Endothelial cell of umbilical vein (primary cell): ENCODE results near the gene LMCD1. TPM values are rescaled to one million over a fixed set of nuclear protein-coding genes. Genes with fewer than 3 reads are reported as not detected.

Source experiments
- BruUV-seq: library from RNA; stranded (reverse); fragments of 400-500 nt; replicated peaks from 2 replicates; lab custom pipeline; 2021; lab: Mats Ljungman, UMichigan
- CTCF ChIA-PET: fragments of 300-600, 350-600 bp; sonication (Branson Sonifier 250); formaldehyde crosslinking; loops from one replicate; lab custom pipeline; 2021; ENCODE audit warnings: antibody characterized with exemption, inconsistent platforms; lab: Charles Lee
- POLR2A ChIA-PET: fragments of 300-600, 350-600 bp; sonication (Branson Sonifier 250); formaldehyde crosslinking; loops from one replicate; lab custom pipeline; 2021; ENCODE audit warnings: antibody characterized with exemption, inconsistent platforms; lab: Charles Lee
- DNase-seq: peaks from one replicate; pipeline ENCODE4 v3.0.0-alpha.2; 2011; ENCODE audit warnings: low read depth, low spot score
- FAIRE-seq: peaks from 2 replicates; lab custom pipeline; 2011; peaks lifted over from hg19 to GRCh38; lab: Jason Lieb, UNC
- H2AFZ ChIP-seq: 2 replicates; pipeline ENCODE4 v1.6.0; 2012; ENCODE audit warnings: low read depth, low read length, control low read depth, inconsistent platforms
- H3K27ac ChIP-seq: 2 replicates; pipeline ENCODE4 v1.5.1; 2011; ENCODE audit warnings: low read depth, mild to moderate bottlenecking, control low read depth, low read length, moderate library complexity; ENCODE audit not compliant: insufficient read depth
- H3K27me3 ChIP-seq, 2 experiments: 2 replicates each; pipeline versions ENCODE4 v1.6.0 to v1.6.1; 2011; ENCODE audit warnings: low read length in 2 of 2, mixed read lengths in 1 of 2; ENCODE audit not compliant: control insufficient read depth in 2 of 2, insufficient read depth in 2 of 2
- H3K36me3 ChIP-seq, 2 experiments: 2 replicates in 1 of 2; 3 replicates in 1 of 2; pipeline ENCODE4 v1.5.1; 2011; ENCODE audit warnings: low read length in 2 of 2, mild to moderate bottlenecking in 1 of 2, moderate library complexity in 1 of 2; ENCODE audit not compliant: control insufficient read depth in 2 of 2, insufficient read depth in 2 of 2; ENCODE audit errors: extremely low read depth in 1 of 2
- H3K4me1 ChIP-seq: 3 replicates; pipeline ENCODE4 v1.5.1; 2011; ENCODE audit warnings: mild to moderate bottlenecking, low read length; ENCODE audit not compliant: control insufficient read depth, insufficient read depth; ENCODE audit errors: extremely low read depth
- H3K4me2 ChIP-seq: 2 replicates; pipeline ENCODE4 v1.6.1; 2011; ENCODE audit warnings: low read length, control low read depth, mixed read lengths; ENCODE audit not compliant: insufficient read depth
- H3K4me3 ChIP-seq, 3 experiments: fragments of 200-600 bp in 1 of 3; sonication (generic), shearing (Covaris generic) in 1 of 3; replicated peaks in 1 of 3; 2 replicates each; pipeline ENCODE4 v1.5.1; 2011 to 2016; ENCODE audit warnings: control low read depth in 3 of 3, low read length in 3 of 3, mild to moderate bottlenecking in 2 of 3, inconsistent platforms in 1 of 3, low read depth in 1 of 3, moderate library complexity in 1 of 3; ENCODE audit not compliant: insufficient read depth in 1 of 3
- H3K79me2 ChIP-seq: 2 replicates; pipeline ENCODE4 v1.6.0; 2012; ENCODE audit warnings: low read length, inconsistent platforms; ENCODE audit not compliant: control insufficient read depth, insufficient read depth
- H3K9ac ChIP-seq: replicated peaks from 2 replicates; pipeline ENCODE3; 2011; ENCODE audit warnings: low read length, control low read depth; ENCODE audit not compliant: insufficient read depth; ENCODE audit errors: extremely low read depth
- H3K9me1 ChIP-seq: replicated peaks from 3 replicates; pipeline ENCODE4 v1.6.0; 2011; ENCODE audit warnings: mild to moderate bottlenecking, low read length; ENCODE audit not compliant: control insufficient read depth, insufficient read depth; ENCODE audit errors: extremely low read depth
- H3K9me3 ChIP-seq: replicated peaks from 2 replicates; pipeline ENCODE4 v1.5.1; 2012; ENCODE audit warnings: low read length, inconsistent platforms; ENCODE audit not compliant: control insufficient read depth, insufficient read depth
- H4K20me1 ChIP-seq: replicated peaks from 2 replicates; pipeline ENCODE3; 2011; ENCODE audit warnings: mild to moderate bottlenecking, low read length; ENCODE audit not compliant: control insufficient read depth, insufficient read depth; ENCODE audit errors: extremely low read depth
- CTCF ChIP-seq, 2 donors: IDR thresholded peaks; 1 replicate in 1 of 2; 2 replicates in 1 of 2; pipeline ENCODE4 v1.5.1; 2011; ENCODE audit warnings: low read length in 2 of 2, mild to moderate bottlenecking in 2 of 2, moderate library complexity in 2 of 2, control low read depth in 1 of 2, inconsistent platforms in 1 of 2, low read depth in 1 of 2; ENCODE audit not compliant: insufficient read depth in 1 of 2; ENCODE audit errors: extremely low read depth in 1 of 2
- EZH2 ChIP-seq: IDR thresholded peaks from 2 replicates; pipeline ENCODE4 v1.6.1; 2012; ENCODE audit warnings: borderline replicate concordance, low read depth, mild to moderate bottlenecking, moderate library complexity, low read length, inconsistent platforms; ENCODE audit not compliant: severe bottlenecking
- FOS ChIP-seq: IDR thresholded peaks from 2 replicates; pipeline ENCODE4 v1.6.1; 2011; ENCODE audit warnings: mild to moderate bottlenecking, low read length, moderate library complexity, borderline replicate concordance; ENCODE audit not compliant: insufficient read depth
- GATA2 ChIP-seq: IDR thresholded peaks from 2 replicates; pipeline ENCODE4 v1.7.0; 2011; ENCODE audit warnings: low read depth, mild to moderate bottlenecking, moderate library complexity, mixed read lengths, low read length; ENCODE audit not compliant: insufficient read length, insufficient read depth
- JUN ChIP-seq: IDR thresholded peaks from 2 replicates; pipeline ENCODE4 v1.6.1; 2011; ENCODE audit warnings: borderline replicate concordance, low read depth; ENCODE audit not compliant: insufficient read length, insufficient read depth
- MAX ChIP-seq: IDR thresholded peaks from 2 replicates; pipeline ENCODE4 v1.6.1; 2011; ENCODE audit not compliant: insufficient read depth, insufficient read length
- MYC ChIP-seq: IDR thresholded peaks from one replicate; pipeline ENCODE4 v1.6.1; 2011; ENCODE audit warnings: mild to moderate bottlenecking, low read depth, low read length
- POLR2A ChIP-seq: IDR thresholded peaks from 2 replicates; pipeline ENCODE4 v1.6.1; 2012; ENCODE audit warnings: low read depth, mild to moderate bottlenecking, control low read depth, low read length
- POLR2AphosphoS5 ChIP-seq: IDR thresholded peaks from 2 replicates; pipeline ENCODE4 v1.6.1; 2012; ENCODE audit warnings: low read depth, mild to moderate bottlenecking, control low read depth, low read length, moderate library complexity; ENCODE audit not compliant: insufficient read depth
- dilution Hi-C: fragments of 300-500 bp; cut with MboI; formaldehyde crosslinking; loops from one replicate; pipeline ENCODE4 v1.15.0; 2019; ENCODE audit warnings: low sequenced_read_pairs; ENCODE audit not compliant: extremely low pct_ligation_motif_present
- intact Hi-C: fragments of 100-400 bp; cut with micrococcal nuclease; formaldehyde crosslinking; loops from one replicate; pipeline ENCODE4 v1.10.0; 2022
- polyA plus RNA-seq, 4 experiments: library from polyadenylated mRNA; depleted of rRNA in 3 of 4; stranded (reverse) in 3 of 4; unstranded in 1 of 4; fragments of >200 nt; gene quantifications; 2 replicates each; pipeline versions ENCODE4 v1.2.1 to v1.2.3, GENCODE V29; 2011 to 2012; ENCODE audit warnings: missing spikeins in 1 of 4
- total RNA-seq: library from RNA; stranded (reverse); gene quantifications from 2 replicates; pipeline ENCODE4 v1.2.3, GENCODE V29; 2021

LMCD1 gene
- total and polyA plus RNA-seq, 2 donors (not counting 3 experiments of a cell fraction or from before 2014, with no cell fraction given): 7.6 to 14.5 TPM

GRCh38 chr3:8579096-8579495 lies 77.5 kb downstream of the LMCD1 start:
- Histone ChIP-seq H3K9me1 (no peaks in the 10 kb centered on the region), H3K4me1 (no peaks in the 10 kb centered on the region), H4K20me1 (no peaks in the 10 kb centered on the region), H3K36me3 (no peaks in the 10 kb centered on the region), H3K4me2 (no peak overlapping the region), H3K27me3 (no peaks in the 10 kb centered on the region), H3K4me3 (no peak overlapping the region), H2AFZ (no peak overlapping the region), H3K27ac (no peak overlapping the region), H3K9ac (no peak overlapping the region), H3K79me2 (no peaks in the 10 kb centered on the region), H3K9me3 (no peaks in the 10 kb centered on the region)
- BruUV-seq: no TSS peak
- TF ChIP-seq FOS (peak; percentile 17), CTCF (IDR thresholded peaks at IDR 0.05; ENCODE audit: extremely low read depth in 1 of 2, insufficient read depth in 1 of 2, low read depth in 1 of 2, low read length in 2 of 2) (no peak)
- dilution Hi-C loops: no loop called here
- CTCF ChIA-PET: interaction anchor here (1.4 to 1.6 kb wide), 2 partner anchors 137 to 162 kb away, joined by 3 to 4 read pairs; no protein-coding TSS in a partner anchor
- DNase-seq: no peak
- intact Hi-C loops: no loop called here
- POLR2A ChIA-PET: no interaction called here
- FAIRE-seq: no peak

GRCh38 chr3:8579943-8580342 lies 78.3 kb downstream of the LMCD1 start:
- no peaks in the 10 kb centered on the region for H3K9me1 ChIP-seq
- H4K20me1 ChIP-seq: no peaks in the 10 kb centered on the region
- no peak for DNase-seq
- H3K9ac ChIP-seq: no peak overlapping the region
- ChIA-PET POLR2A (no interaction called here), CTCF (interaction anchor here (1.6 kb wide), 1 partner anchor 138 kb away, joined by 4 read pairs; no protein-coding TSS in a partner anchor)
- FAIRE-seq: no peak
- no peak overlapping the region for H3K4me3 ChIP-seq
- no peaks in the 10 kb centered on the region for H3K27me3 ChIP-seq
- intact Hi-C loops: no loop called here
- no peak overlapping the region for H3K4me2 ChIP-seq
- no TSS peak for BruUV-seq
- H3K79me2 ChIP-seq: no peaks in the 10 kb centered on the region
- no peaks in the 10 kb centered on the region for H3K4me1 ChIP-seq
- H3K27ac ChIP-seq: no peak overlapping the region
- TF ChIP-seq GATA2: no peak
- TF ChIP-seq MYC: no peak
- no peak for TF ChIP-seq POLR2AphosphoS5
- TF ChIP-seq JUN: no peak
- no peak for TF ChIP-seq CTCF (IDR thresholded peaks at IDR 0.05; ENCODE audit: extremely low read depth in 1 of 2, insufficient read depth in 1 of 2, low read depth in 1 of 2, low read length in 2 of 2)
- TF ChIP-seq EZH2: no peak
- no peak for TF ChIP-seq MAX
- TF ChIP-seq FOS: no peak
- TF ChIP-seq POLR2A: no peak
- dilution Hi-C loops: no loop called here
- no peak overlapping the region for H2AFZ ChIP-seq
- H3K9me3 ChIP-seq: no peaks in the 10 kb centered on the region
- H3K36me3 ChIP-seq: no peaks in the 10 kb centered on the region
